Muscle of leg (tissue), 11 donors: ENCODE data around the gene EPHA4. TPM values are rescaled to one million over a fixed set of nuclear protein-coding genes. Genes with fewer than 3 reads are reported as not detected.

Source experiments
- DNase-seq: peaks from one replicate; pipeline ENCODE4 v3.0.0; 2013
- H3K27ac ChIP-seq: one replicate; pipeline ENCODE4 v1.5.1; 2013; ENCODE audit warnings: mild to moderate bottlenecking, low read length, control low read depth
- H3K27me3 ChIP-seq: one replicate; pipeline ENCODE4 v1.6.1; 2013; ENCODE audit warnings: low read length; ENCODE audit not compliant: control insufficient read depth, insufficient read depth
- H3K36me3 ChIP-seq: one replicate; pipeline ENCODE4 v1.6.1; 2013; ENCODE audit warnings: low read length; ENCODE audit not compliant: control insufficient read depth, insufficient read depth
- H3K4me1 ChIP-seq: one replicate; pipeline ENCODE4 v1.6.1; 2013; ENCODE audit warnings: low read length; ENCODE audit not compliant: control insufficient read depth, insufficient read depth
- H3K4me3 ChIP-seq: one replicate; pipeline ENCODE4 v1.5.1; 2013; ENCODE audit warnings: low read length, control low read depth
- H3K9me3 ChIP-seq: replicated peaks from 2 replicates; pipeline ENCODE4 v1.6.1; 2013; ENCODE audit warnings: low read depth, low read length; ENCODE audit not compliant: control insufficient read depth
- whole genome bisulfite sequencing: methylation state at CpG from one replicate; pipeline ENCODE4 v1.1.5; 2013; ENCODE audit warnings: missing lambda C conversion rate; ENCODE audit not compliant: insufficient coverage; 5-methylcytosine and 5-hydroxymethylcytosine counted together
- polyA plus RNA-seq, 8 donors: library from polyadenylated mRNA; unstranded; fragments of 120-200 nt; gene quantifications; one replicate each; pipeline versions ENCODE4 v1.2.1 to v1.2.3, GENCODE V29; 2013; ENCODE audit warnings: inconsistent platforms in 1 of 8, low replicate concordance in 1 of 8; ENCODE audit not compliant: insufficient read length in 8 of 8, insufficient read depth in 1 of 8
- total RNA-seq: library from RNA; stranded (reverse); fragments of 120-200 nt; gene quantifications from one replicate; pipeline ENCODE4 v1.2.4, GENCODE V29; 2013

Gene EPHA4
- total and polyA plus RNA-seq, 9 donors = 9.6 to 30.8 (median 15.1) TPM

- H3K4me1 ChIP-seq = no peaks in the 10 kb centered on the region
- H3K27ac ChIP-seq = no peak overlapping the region
- H3K36me3 ChIP-seq = no peaks in the 10 kb centered on the region
- DNase-seq = no peak
- WGBS = 27% methylated on average over 2 of the region's 4 CpGs
- no peaks in the 10 kb centered on the region for H3K27me3 ChIP-seq
- no peaks in the 10 kb centered on the region for H3K9me3 ChIP-seq
- H3K4me3 ChIP-seq = no peak overlapping the region
These were observed 181.2 kb downstream of the EPHA4 start for GRCh38 chr2:221390878-221391277.

DNA sequence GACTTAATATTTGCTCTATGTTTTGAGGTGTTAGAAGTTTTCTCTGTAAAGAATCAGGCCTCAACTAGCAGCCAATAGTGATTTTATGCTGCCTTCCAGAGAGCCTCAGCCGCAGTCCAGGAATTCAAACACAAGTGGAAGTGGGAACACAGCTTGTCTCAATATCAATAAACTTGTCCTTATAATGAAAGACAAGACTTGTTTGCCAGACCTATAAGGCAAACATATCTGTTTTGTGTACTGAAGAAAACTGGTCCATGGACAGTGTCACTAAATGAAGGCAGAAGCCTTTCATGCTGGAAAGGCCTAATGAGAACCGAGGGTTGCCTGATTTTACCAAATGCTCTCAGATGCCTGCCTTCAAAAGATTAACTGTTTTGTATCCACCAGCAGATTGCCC is 182.2 kb downstream of the EPHA4 start:
- no peak for DNase-seq
- no peaks in the 10 kb centered on the region for H3K4me1 ChIP-seq
- H3K4me3 ChIP-seq = no peak overlapping the region
- H3K27ac ChIP-seq = no peak overlapping the region
- H3K9me3 ChIP-seq = no peaks in the 10 kb centered on the region
- no peaks in the 10 kb centered on the region for H3K36me3 ChIP-seq
- 78% methylated on average over 1 of the region's 2 CpGs for WGBS
- no peaks in the 10 kb centered on the region for H3K27me3 ChIP-seq

DNA sequence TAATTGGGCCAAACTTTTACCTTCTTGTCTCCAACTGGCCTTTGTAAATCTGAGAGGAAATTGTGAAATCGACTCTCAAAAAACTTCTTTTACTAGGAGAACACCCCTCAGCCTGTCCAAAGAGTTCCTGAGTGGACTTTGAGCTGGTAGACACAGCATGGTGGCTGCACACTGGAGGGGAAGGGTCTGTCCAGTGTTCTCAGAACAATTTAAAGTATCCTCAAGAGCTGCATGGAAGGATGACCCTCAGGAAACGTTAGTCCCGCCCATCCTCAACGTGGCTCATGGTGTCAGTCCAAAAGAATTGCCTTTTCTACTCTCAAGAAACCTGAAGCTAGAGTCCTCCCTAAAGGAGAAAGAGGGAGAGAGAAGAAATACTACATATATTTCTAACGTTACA is 182.7 kb downstream of the EPHA4 start:
- DNase-seq = no peak
- no CpG with 5 or more reads among the region's 5 CpGs for WGBS

GRCh38 chr2:221388891-221389290 is 183.2 kb downstream of the EPHA4 start:
- Histone ChIP-seq H3K4me3 (no peak overlapping the region), H3K27me3 (no peaks in the 10 kb centered on the region), H3K9me3 (no peaks in the 10 kb centered on the region), H3K4me1 (no peaks in the 10 kb centered on the region), H3K36me3 (no peaks in the 10 kb centered on the region), H3K27ac (no peak overlapping the region)
- 75% methylated on average over 4 of the region's 7 CpGs for WGBS
- DNase-seq = no peak

More for the DNA sequence above, 182.7 kb downstream of the EPHA4 start:
- Histone ChIP-seq H3K4me3 (no peak overlapping the region), H3K27ac (no peak overlapping the region), H3K27me3 (no peaks in the 10 kb centered on the region), H3K4me1 (no peaks in the 10 kb centered on the region), H3K36me3 (no peaks in the 10 kb centered on the region), H3K9me3 (no peaks in the 10 kb centered on the region)

DNA sequence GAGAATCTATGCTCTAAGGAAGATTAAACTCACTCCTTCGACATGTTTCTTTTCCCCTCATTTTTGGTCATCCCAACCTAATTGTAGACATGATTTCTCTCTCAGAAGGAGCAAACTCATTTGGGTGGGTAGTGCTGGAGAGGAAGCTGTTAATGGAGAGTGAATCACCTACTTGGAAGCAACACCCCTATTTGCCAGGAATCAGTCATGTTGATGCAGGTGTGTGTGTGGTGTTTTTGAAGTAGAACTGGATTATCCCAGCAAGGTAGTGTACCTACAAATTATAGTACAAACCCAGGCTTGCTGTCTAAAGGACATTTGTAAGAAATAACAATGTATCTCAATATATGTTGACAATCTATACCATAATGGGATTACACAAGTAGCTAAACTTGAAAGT is 186.4 kb downstream of the EPHA4 start:
- DNase-seq = no peak
- no peak overlapping the region for H3K4me3 ChIP-seq
- WGBS = no CpG with 5 or more reads among the region's 1 CpG
- no peaks in the 10 kb centered on the region for H3K9me3 ChIP-seq
- H3K27me3 ChIP-seq = no peaks in the 10 kb centered on the region
- H3K36me3 ChIP-seq = no peaks in the 10 kb centered on the region
- no peaks in the 10 kb centered on the region for H3K4me1 ChIP-seq
- no peak overlapping the region for H3K27ac ChIP-seq

- DNase-seq = no peak
- H3K27ac ChIP-seq = no peak overlapping the region
- no peaks in the 10 kb centered on the region for H3K9me3 ChIP-seq
- no peaks in the 10 kb centered on the region for H3K4me1 ChIP-seq
- no peak overlapping the region for H3K4me3 ChIP-seq
- H3K36me3 ChIP-seq = no peaks in the 10 kb centered on the region
- WGBS = no CpG with 5 or more reads among the region's 1 CpG
- no peaks in the 10 kb centered on the region for H3K27me3 ChIP-seq
These were observed 190.1 kb downstream of the EPHA4 start for GRCh38 chr2:221381928-221382488.

DNA sequence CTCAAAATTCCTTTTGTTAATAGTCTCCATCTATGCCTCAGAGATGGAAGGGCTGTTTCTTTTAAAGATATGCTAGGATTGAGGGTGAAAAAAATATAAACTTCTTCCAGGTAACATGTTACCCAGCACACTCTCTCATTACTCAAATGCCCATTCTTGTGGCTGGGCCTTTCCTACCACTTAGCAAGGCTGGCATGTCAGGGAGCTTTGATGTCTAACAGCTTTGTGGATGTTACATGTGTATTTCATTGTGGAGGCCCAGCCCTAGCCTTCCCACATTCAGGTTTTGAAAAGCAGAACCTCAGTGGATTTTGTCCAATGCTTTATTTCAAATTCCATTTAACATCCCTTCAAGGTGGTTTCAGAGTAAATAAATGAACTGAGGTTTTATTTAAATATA is 191.4 kb downstream of the EPHA4 start:
- no peak for DNase-seq
- Histone ChIP-seq H3K27ac (no peak overlapping the region), H3K4me1 (no peaks in the 10 kb centered on the region), H3K9me3 (no peaks in the 10 kb centered on the region), H3K36me3 (no peaks in the 10 kb centered on the region), H3K4me3 (no peak overlapping the region), H3K27me3 (no peaks in the 10 kb centered on the region)

GRCh38 chr2:221380062-221380461 is 192.0 kb downstream of the EPHA4 start:
- Histone ChIP-seq H3K27ac (no peak overlapping the region), H3K4me3 (no peak overlapping the region), H3K36me3 (no peaks in the 10 kb centered on the region), H3K9me3 (no peaks in the 10 kb centered on the region), H3K4me1 (no peaks in the 10 kb centered on the region), H3K27me3 (no peaks in the 10 kb centered on the region)
- WGBS = no CpG with 5 or more reads among the region's 5 CpGs
- DNase-seq = no peak

DNA sequence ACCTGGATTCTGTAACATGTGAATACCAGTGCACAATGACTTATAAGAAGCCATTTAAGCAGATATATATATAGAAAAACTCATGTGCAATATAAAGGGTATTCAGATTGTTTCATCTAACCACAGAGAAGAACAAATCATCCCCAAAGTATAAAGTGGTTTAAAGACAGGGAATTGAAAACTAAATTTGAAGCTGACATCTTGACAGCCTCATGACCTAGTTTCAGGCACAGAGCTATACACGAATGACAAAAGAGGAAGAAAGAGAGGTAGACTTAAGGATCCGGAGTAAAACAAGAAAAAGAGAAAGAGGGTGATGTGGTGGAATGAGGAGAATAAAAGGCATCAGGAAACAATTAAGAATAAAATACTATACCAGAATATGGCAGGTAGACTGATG is 194.5 kb downstream of the EPHA4 start:
- Histone ChIP-seq H3K4me3 (no peak overlapping the region), H3K4me1 (no peaks in the 10 kb centered on the region), H3K27ac (no peak overlapping the region), H3K9me3 (no peaks in the 10 kb centered on the region), H3K36me3 (no peaks in the 10 kb centered on the region), H3K27me3 (peaks cover 2% of the 10 kb centered on the region)
- WGBS = 60% methylated on average over 1 of the region's 2 CpGs
- DNase-seq = no peak

GRCh38 chr2:221377066-221377465 is 195.0 kb downstream of the EPHA4 start:
- H3K4me3 ChIP-seq = no peak overlapping the region
- DNase-seq = peak; percentile 25
- no peaks in the 10 kb centered on the region for H3K4me1 ChIP-seq
- 100% methylated on average over 1 of the region's 2 CpGs for WGBS
- no peaks in the 10 kb centered on the region for H3K9me3 ChIP-seq
- no peak overlapping the region for H3K27ac ChIP-seq
- peaks cover 2% of the 10 kb centered on the region for H3K27me3 ChIP-seq
- no peaks in the 10 kb centered on the region for H3K36me3 ChIP-seq

GRCh38 chr2:221374234-221374633 is 197.9 kb downstream of the EPHA4 start:
- Histone ChIP-seq H3K27me3 (peaks cover 2% of the 10 kb centered on the region), H3K4me3 (no peak overlapping the region), H3K4me1 (no peaks in the 10 kb centered on the region), H3K27ac (no peak overlapping the region), H3K9me3 (no peaks in the 10 kb centered on the region), H3K36me3 (no peaks in the 10 kb centered on the region)
- 92% methylated on average over 6 of the region's 9 CpGs for whole genome bisulfite sequencing
- no peak for DNase-seq
